HFF-Myc (cell line): ENCODE data around the gene EDC4.

Source experiments
- DNase-seq: peaks from one replicate; pipeline ENCODE4 v3.0.0-alpha.2; 2011; ENCODE audit warnings: low read depth; ENCODE audit errors: extremely low read depth
- H3K4me3 ChIP-seq: replicated peaks from 2 replicates; pipeline ENCODE4 v1.5.1; 2011; ENCODE audit warnings: low read depth, mild to moderate bottlenecking, control low read depth, low read length
- TF ChIP-seq, protein P1 (sequence below): IDR thresholded peaks from 2 replicates; pipeline ENCODE4 v1.5.1; 2012; ENCODE audit warnings: mild to moderate bottlenecking, low read depth, low read length, control low read depth; ENCODE audit errors: missing control alignments

EDC4 gene

DNA sequence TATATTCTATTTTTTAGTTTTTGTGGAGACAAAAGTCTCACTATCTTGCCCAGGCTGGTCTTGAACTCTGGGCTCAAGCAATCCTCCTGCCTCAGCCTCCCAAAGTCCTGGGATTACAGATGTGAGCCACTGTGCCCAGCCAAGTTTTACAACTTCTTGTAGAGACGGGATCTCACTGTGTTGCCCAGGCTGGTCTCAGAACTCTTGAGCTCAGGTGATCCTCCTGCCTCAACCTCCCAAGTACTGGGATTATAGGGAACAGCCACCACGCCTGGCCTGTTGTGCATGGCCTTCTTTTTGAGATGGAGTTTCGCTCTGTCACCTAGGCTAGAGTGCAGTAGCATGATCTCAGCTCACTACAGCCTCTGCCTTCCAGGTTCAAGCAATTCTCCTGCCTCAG is 19.2 kb upstream of the EDC4 start:
- no peak for DNase-seq
- TF ChIP-seq, protein P1, sequence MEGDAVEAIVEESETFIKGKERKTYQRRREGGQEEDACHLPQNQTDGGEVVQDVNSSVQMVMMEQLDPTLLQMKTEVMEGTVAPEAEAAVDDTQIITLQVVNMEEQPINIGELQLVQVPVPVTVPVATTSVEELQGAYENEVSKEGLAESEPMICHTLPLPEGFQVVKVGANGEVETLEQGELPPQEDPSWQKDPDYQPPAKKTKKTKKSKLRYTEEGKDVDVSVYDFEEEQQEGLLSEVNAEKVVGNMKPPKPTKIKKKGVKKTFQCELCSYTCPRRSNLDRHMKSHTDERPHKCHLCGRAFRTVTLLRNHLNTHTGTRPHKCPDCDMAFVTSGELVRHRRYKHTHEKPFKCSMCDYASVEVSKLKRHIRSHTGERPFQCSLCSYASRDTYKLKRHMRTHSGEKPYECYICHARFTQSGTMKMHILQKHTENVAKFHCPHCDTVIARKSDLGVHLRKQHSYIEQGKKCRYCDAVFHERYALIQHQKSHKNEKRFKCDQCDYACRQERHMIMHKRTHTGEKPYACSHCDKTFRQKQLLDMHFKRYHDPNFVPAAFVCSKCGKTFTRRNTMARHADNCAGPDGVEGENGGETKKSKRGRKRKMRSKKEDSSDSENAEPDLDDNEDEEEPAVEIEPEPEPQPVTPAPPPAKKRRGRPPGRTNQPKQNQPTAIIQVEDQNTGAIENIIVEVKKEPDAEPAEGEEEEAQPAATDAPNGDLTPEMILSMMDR, result no peak
- H3K4me3 ChIP-seq, result no peak overlapping the region

DNA sequence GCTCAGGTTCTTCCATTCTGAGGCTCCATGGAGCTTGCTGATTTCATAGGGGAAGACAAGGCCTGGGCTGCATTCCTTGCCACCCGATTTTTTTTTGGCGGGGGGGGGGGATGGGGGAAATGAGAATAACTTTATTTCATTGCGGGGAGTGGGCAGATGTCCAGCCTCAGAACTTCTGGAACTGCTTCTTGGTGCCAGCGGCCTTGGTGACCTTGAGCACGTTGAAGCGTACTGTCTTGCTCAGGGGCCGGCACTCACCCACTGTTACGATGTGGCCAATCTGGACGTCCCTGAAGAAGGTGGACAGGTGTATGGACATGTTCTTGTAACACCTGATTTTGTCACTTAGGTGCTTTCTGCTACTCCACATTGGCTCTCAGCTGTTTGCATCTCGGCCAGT is 17.1 kb upstream of the EDC4 start:
- DNase-seq, result no peak
- TF ChIP-seq, protein P1, result no peak
- H3K4me3 ChIP-seq, result no peak overlapping the region

DNA sequence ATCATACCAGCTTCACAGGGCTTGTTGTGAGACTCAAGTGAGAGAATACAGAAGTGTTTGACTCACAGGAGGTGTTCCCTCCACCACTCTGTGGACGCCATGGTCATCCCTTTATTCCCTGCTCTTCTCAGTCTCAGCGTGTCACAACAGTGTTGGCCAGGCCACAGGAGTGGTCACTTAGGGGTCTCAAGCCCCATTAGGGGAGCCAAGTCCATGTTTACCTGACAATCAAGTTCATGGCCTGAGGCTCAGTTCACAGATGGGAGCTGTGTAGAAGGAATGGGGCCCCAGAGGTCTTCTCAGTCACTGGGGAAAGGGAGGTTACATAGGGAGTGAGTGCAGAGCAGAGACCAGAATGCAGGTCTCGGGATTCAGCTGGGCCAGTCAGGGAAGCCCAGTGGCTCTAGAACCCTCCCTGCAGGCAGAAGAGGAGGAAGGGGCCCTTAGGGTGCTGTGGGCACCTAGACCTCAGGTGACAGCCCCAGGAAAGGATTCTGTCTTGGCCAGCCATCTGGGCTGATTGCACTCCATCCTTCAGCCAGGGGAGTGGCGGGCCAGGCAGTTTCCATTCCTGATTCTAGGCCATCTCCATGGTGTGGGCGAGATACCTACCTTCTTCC is 15.8 kb upstream of the EDC4 start:
- H3K4me3 ChIP-seq, result no peak overlapping the region
- DNase-seq, result no peak
- TF ChIP-seq, protein P1, result no peak

DNA sequence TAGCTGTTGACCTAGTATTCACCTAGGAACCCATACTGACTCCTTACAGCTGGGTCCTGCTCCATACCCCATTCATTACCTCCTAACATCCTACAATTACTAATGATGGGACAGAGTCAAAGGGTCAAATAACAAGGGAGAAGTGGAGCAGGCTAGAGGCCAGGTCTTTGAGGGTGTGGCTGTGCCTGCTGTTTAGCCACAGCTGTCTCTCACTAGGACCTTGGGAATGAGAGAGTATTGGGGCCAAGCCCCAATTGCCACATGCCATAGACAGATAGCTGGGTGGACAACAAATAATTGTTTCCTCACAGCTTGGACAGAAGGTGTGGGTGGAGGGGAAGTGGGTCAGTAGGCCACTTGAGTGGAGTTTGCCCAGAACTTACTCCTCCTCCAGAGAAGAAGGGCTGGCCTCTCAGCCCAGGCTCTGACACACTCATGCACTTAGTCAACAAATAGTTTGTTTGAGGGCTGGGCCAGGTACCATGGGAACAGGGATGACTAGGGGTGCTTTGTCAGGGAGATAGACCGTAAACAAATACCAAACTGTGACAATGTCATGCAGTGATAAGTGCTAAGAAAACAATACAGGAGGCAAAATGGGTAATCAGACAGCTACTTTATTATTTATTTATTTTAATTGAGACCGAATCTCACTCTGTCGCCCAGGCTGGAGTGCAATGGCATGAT is 15.2 kb upstream of the EDC4 start:
- peak; percentile 61 for DNase-seq
- H3K4me3 ChIP-seq, result no peak overlapping the region
- TF ChIP-seq, protein P1, result no peak

DNA sequence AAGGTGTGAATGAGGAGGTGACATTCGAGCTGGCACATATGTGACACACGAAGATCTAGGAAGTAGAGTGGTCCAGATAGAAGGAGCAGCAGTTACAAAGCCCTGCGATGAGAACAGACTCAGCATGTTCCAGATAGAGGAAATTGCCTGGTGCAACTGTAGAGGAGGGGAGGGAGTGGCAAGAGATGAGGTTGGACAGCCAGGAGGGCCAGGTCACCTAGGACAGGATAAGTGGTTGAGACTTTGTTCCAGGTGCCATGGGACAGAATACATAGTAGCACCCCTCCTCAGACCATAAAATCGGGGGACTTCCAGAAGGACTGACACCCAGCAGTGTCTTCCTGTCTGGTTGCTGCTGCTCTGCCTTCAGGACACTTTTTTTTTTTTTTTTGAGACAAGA is 14.4 kb upstream of the EDC4 start:
- H3K4me3 ChIP-seq, result no peak overlapping the region
- TF ChIP-seq, protein P1, result no peak
- no peak for DNase-seq

DNA sequence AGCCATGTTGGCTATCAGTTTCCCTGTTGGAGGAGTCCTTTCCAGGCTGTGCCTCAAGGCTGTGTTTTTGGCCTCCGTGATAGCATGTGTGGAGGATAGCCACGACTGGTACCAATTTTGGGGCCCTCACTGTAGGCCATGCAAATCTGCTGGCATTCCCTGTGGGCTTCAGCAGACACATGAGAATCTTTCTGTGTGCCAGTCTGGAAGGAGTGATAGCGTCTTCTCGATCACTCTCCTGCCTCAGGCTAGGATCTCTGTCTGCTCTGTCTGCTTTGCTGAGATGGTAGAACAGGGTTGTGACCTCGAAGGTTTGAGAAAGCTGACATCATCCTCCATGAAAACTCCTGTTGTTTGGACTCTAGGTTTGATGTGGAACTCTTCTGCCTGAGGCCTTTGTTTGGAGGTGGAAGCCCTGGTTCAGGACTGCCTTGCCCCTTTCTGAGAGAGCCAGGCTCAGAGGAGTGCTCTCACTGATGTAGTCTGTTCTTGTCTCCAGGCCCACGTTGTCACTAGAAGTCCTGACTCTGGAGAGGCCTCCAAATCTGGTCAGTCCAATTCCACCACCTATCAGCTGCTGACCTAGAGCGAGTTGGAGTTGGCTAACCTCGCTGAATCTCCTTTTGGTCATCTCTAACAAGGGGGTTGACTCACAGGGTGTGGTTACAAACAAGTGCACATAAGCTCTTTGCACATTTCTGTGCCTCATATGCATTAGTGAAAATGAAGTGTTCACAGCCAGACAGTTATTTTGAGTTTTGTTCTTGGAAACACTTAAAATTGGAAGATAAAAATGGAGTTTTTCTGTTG is 12.1 kb upstream of the EDC4 start:
- no peak for DNase-seq
- no peak overlapping the region for H3K4me3 ChIP-seq
- TF ChIP-seq, protein P1, result no peak
